HG02943 (cell line): ENCODE measurements around the gene ABHD4.
"Not testable (repeated sequence)": the region's sequence is repeated elsewhere in the genome, so short reads cannot be mapped to it uniquely, and the experiment has no call there.

Experiments
- ATAC-seq: cut with Tn5 transposase; IDR thresholded peaks from one replicate; pipeline ENCODE4 v1.9.1; 2021; ENCODE audit warnings: mild to moderate bottlenecking, low read depth, moderate library complexity; ENCODE audit not compliant: unreplicated experiment

Gene ABHD4

DNA sequence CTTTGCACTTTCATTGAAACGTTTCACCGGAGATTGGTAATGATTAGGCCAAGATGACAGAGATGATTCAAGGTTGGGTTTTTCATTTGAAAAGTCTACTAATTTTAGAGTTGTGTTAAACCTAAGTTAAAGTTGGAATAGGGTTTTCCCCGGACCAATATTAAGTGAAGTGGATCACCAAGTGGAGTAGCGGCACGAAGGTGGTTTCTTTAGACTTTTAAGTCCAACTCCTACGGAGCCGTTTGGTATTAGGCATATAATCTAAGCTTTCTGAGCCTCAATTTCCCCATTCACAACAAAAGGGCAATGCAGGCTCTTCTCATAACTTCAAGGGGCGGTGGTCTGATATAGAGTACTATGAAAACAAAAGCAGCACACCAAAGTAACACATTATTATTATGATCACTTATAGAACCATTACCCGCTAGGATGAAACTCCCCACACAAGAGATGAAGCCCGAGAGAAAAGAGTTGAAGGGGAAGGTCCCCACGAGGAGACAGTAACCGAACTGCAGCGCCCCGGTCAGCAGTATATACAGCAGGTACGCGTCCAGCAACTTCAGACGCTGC, 9.5 kb upstream of the ABHD4 start:
- no peak for ATAC-seq

DNA sequence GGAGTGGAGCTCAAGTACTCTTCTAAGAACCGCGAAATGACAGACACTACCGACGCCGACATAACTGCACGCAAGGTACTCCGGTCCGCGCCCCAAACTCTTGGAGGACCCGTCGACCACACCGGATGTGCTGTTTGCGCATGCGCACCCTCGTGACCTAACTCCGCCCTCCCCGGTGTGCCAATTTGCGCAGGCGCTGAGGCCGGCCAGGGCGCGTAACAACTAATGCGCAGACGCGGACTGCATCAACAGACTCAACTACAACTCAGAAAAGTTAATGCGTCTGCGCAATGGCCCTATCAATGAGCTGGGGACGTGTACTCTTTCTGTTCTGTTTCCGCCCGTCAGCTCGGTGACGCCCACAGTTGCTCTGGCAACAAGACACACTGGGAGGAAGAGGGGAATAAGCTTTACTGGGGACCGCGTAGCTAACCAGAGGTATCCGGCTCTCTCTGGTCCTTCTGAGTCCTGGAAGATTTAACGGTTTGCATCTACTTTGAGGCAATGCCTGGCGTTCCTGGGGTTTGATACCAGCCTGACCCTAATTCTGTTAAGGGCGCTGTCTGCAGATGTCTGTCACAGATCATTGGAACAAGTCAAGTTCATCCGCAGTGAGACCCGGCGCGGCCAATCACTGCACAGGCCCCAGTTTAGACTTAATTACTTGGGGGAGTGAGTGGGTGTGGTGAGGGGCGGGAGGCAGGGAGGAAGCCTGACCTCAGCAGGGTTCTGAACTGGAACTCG, 8.8 kb upstream of the ABHD4 start, which contains the start of gene DAD1:
Gene DAD1 (minus strand): TSS at position 129 of the 744 bp plus-strand sequence. CDS start 67 bp downstream, at position 62.
- peak; percentile 91 for ATAC-seq

DNA sequence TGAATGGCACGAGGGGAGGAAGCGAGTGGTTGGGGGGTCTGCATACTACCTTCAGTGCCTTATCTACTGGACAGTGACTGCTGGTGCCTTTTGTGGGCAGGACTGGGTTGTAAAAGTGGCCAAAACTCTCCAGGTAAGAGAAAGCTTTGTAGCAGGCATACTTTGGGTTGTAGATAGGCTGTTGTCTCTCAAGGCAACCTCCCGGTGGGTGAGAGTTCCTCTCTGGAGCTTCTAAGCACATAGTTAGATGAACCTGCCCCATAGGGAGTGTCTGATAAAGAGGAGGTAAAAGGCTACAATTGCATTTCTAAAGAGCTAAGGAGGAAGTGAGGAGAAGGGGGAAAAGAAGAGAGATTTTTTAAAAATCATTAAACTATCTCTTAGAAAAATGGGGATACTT, 4.9 kb upstream of the ABHD4 start:
- ATAC-seq, result no peak

DNA sequence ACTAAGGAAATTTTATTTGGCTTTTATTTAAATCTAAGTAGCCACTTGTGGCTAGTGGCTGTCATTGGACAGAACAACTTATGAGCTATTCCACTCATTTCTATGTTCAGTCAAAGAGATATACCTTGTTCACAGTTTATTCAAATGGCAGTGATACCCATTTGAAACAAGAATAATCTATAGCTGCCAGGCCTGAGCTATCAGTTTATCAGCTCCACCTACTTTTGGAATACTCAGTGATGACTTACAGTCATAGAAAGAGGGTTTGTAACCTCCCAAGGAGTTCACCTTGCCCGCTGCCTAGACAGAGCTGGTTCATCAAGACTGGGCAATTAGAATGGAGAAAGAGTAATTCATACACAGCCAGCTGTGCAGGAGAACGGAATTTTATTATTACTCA, 4.5 kb upstream of the ABHD4 start:
- no peak for ATAC-seq

DNA sequence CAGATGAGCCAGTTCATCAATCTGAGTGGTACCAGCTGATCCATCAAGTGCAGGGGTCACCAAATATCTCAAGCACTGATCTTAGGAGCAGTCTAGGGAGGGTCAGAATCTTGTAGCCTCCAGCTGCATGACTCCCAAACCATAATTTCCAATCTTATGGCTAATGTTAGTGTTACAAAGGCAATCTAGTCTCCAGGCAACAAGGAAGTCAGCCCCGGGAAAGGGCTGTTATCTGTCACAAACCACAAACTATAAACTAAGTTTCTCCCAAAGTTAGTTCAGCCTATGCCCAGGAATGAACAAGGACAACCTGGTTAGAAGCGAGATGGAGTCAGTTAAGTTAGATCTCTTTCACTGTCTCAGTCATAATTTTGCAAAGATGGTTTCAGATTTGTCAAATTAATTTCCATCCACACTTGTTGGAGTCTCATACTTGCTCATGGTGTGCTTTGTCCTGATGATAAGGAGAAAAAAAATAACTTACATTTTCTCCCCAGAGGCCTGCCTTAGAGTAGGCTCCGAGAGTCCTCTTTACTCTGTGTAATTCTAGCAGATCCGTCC, 3.9 kb upstream of the ABHD4 start:
- no peak for ATAC-seq

DNA sequence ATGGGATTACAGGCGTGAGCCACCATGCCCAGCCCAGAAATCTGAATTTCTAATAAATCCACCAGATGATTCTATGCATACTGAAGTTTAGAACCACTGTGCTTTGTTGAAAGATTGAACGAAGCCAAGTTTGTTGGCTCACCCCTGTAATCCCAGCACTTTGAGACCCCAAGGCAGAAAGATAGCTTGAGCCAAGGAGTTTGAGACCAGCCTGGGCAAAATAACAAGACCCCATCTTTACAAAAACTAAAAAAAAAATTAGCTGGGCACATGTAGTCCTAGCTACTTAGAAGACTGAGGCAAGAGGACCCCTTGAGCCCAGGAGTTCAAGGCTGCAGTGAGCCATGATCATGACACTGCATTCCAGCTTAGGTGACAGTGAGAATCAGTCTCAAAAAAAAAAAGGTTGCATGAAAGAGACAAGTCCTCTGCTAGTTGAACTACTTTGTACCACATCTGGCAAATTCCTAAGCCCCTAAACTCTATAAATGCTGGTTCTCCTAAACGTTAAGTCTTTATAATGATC, 1.7 kb upstream of the ABHD4 start:
- ATAC-seq, result no peak

DNA sequence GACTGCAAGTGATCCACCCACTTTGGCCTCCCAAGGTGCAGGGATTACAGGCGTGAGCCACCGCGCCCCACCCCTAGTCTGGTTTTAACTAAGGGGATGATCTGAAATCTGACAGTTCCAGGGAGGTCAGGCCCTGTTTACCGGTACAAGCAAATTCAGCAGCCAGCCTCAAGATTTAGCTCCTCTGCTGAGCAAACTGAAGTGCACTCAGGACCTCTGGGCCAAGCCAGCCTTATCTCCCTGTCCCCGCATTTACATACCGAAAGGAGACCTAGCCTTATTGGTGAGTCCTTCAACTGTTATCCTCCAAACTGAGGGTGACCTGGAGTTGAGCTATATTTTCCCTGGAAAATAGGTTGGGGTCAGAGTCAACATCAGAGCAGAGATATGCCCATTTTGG, 835 bp upstream of the ABHD4 start:
- ATAC-seq, result no peak

DNA sequence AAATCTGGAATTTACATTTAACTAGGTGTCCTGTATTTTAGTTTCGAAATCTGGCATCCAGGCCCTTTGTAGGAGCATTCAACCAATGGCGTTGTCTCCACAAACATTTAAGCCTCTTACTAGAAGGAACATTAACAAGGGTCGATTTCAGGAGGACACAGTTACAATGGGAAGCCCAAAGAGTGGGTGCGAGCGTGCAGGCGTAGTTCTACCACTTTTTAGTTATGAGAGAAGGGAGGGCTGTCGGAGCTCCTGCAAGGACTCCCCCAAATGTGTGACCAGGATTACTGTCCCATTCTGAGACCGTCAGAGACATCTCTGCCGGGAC, 365 bp upstream of the ABHD4 start:
- ATAC-seq, result peak; percentile 13

DNA sequence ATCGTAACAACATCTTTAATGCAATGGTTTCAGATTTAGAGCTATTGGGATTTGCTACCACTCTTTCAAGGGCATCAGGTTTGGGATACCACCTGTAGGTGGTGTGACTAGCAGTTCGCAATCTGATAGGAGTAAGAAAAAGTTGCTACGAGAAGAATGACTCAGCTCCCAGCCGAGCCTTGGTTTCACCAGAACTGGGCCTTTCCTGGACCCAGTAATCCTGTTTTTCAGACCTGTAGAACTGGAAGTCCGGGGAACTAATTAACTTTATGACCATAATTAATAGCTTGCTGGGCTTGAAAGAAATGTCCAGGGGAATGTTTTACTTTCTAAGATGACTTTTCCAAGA, 770 bp downstream of the ABHD4 start:
- ATAC-seq, result peak; percentile 40

DNA sequence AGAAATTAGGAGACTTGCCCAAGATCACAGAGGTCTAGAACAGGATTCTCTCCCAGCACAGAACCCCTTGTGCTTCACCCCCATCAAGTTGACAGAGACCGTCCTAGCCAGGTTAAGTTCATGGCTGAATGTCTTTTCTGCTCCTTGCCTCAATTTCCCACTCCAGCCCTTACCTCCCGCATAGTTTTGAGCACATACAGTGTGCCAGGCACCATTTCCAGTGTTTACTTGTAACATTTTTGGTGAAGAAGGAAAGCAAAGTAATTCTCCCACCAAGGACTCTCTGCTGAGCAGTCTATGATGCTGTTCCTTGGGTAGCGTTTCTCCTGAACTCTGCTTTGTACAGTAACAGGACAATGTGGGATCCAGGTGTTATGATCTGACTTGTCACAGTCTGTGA, 1.2 kb downstream of the ABHD4 start:
- ATAC-seq, result no peak

DNA sequence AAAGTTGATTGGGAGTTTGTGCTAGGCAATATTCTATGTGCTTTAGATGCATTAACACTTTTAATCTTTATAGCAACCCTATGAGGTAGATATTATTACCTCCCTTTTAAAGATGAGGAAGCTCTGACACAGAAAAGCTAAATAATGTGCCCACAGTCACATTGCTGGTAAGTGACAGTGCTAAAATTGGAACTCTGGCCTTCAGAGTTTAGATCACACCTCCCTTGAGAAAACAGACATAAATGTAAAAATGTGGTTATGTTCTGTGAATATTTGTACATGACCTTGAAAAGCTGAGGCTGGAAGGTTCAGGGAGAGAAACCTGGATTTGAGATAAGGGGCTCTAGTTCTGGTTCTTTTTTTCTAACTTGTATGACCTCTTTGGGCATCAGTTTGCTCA, 1.9 kb downstream of the ABHD4 start:
- ATAC-seq, result no peak

DNA sequence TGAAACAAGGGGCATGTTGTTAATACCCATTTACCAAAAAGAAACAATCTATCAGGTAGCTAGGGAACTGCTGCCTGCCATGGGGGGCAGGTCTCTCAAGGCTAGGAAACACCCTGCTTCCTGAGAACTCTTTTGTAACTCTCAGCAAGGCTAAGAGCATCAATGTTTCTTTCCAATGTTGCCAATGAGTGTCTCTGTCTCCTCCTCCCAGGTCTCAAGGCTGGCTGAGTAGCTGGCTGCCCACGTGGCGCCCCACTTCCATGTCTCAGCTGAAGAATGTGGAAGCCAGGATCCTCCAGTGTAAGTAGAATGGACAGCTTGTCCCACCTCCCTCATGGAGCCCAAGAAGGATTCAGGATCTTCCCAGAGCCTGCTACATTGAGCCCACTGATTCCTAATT, 3.4 kb downstream of the ABHD4 start:
- no peak for ATAC-seq

DNA sequence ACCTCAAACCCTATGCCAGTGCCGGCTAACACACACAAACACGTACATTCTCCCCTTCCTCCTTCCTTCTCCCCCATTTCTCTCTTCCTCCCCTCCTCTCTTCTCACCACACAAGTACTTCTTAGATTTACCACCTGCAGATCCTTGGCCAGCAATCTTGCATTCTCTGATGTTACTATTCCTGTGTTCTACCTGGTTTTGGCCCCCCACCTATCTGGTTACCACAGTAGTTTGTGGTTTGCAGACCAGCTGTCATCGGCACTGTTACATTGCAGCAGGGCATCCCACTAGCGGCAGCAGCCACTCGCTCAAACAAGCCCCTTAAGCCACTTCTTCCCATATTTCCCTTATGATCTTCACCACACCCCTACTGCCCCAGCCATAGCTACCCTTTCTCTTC, 3.9 kb downstream of the ABHD4 start:
- no peak for ATAC-seq

DNA sequence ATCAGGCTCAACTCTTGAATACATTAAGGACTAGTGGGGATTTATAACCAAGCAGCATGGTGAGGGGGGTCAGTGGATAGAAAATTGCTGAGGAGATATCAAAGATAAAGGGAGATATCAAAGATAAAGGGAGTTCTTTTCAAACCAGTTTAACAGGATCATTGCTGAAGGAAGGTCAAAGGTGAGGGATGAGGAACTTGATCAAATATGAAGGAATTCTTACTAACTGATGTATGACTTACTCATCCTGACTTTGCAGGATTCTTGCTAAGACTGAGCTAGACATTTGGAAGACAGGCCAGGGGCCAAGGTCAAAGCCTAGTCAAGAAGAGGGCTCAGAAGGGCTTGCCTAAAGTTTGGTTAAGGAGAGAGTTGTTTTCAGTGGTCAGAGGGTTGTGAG, 4.8 kb downstream of the ABHD4 start:
- ATAC-seq, result no peak

DNA sequence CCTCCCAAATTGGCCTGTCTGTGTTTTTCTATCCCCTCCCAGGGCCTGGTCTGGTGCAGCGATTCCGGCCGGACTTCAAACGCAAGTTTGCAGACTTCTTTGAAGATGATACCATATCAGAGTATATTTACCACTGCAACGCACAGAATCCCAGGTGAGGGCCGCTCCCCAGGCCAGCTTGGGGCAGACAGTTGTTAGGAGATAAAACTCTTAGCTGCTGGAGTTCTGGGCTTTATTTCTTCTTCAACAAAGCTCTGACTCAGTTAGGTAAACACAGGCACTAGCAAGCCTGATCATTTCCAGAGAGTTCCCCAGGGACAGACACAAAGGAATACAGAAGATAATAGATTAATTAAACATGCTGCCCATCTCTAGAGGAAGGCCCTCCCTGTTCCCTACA, 8.3 kb downstream of the ABHD4 start:
- no peak for ATAC-seq

DNA sequence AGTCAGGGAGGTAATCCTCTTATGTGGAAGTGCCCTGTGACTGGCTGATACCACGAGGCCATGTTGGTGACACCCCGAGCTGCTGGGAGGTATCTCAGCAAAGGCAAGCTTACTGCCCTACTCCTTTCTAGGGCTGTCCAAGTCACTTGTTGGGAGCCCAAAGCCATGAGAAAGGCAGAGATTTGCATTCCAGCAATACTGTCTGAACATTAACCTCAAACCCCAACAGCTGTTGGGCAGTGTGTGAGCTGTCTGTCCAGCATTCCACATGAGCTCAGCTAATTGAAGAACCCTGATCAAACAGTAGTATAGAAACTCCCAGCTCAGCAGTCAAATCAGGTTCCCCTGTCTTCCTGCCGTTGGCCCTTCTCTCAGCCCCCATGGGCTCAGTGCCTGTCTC, 9.2 kb downstream of the ABHD4 start:
- no peak for ATAC-seq

DNA sequence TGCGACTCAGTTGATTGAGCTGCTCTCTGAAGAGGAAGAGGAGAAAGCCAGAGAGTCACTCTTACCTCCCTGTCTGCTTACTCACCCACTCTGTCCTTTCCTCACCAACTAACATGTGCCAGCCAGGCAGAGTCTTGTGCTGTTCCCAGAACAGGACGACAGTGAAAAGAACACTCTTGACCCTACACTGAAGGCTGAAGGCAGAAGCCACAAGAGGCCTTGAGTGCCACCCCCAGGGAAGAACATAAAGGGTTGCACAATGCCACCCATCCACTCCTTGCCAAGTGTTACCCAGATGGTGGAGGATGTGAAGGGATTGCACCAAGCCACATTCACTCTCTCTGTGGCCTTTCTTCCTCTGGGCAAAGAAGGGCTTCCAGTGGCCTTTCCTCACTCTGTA, 12.8 kb downstream of the ABHD4 start:
- ATAC-seq, result no peak

DNA sequence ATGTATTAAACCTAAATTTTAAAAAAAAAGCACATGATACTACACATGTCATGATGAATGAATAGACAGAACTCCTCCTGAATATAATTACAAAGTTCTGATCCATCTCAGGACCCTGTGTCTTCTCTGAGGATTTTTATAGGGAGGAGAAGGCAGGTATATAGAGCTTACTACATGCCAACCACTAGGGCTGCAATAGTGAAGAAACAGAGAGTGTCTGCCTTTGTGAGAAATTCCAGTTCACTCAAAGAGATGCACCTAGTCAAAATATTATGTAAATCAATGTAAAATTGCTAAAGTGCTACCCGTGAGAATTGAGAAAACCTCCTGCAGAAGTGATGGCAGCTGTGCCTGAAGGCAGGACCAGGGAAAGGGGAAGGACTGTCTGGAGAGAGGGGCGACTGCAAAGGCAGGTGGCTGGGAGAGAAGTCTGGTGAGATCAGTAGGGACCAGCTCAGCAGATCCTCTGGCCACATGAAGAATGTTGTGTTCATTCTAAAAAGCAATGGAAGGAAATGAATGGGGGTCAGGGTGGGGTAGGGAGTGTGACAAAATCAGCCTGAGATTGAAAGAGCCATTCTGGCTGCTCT, 15.1 kb downstream of the ABHD4 start:
- ATAC-seq, result no peak

DNA sequence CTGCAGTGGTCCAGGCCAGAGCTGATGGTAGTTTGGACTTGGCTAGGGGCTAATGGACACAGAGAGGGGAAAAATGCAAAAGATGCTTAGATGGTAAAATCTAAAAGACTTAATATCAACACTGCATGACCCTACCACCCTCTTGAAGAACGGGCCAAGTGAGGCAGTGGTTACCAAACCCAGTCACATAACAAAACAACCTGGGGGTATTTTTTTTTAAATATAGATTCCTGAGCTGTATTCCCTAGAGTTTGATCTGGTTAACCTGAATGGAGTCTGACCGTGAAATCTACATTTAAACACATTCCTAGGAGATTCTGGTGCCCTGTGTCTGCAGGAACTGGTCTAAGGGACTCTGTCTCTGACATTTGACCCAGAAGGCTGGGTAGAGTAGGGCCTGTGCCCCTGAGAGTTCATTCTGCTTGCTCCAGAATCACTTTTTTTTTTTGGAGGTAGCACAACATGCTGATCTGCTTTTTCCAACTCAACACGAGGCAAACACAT, 15.7 kb downstream of the ABHD4 start:
- no peak for ATAC-seq

DNA sequence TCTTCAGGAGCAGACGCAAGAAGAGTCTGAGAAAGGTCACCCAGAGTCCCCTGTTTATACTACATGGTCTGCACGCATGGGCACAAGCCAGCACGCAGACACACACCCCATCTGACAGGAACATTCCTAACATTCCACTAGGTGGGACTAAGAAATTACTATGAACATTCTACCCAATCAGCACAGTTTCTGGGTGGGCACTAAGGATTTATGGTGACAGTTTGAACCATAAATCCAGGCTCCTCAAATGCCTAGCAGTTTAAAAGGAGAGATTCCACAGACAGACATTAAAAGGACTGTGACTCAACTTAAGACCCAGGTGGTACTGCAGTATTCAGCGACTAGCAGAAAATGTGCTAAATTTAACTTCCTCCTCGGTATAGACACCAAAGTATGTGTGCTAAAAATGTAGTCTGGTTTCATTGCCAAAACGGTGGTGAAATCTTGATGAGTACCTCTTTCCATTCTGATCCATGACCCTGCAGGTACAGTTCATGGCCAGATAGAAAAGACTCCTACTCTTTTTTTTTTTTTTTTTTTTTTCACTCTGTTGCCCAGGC, 16.2 kb downstream of the ABHD4 start:
- no peak for ATAC-seq

DNA sequence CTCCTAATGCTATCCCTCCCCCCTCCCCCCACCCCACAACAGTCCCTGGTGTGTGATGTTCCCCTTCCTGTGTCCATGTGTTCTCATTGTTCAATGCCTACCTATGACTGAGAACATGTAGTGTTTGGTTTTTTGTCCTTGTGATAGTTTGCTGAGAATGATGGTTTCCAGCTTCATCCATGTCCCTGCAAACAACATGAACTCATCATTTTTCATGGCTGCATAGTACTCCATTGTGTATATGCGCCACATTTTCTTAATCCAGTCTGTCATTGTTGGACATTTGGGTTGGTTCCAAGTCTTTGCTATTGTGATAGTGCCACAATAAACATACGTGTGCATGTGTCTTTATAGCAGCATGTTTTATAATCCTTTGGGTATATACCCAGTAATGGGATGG, 17.7 kb downstream of the ABHD4 start:
- ATAC-seq, result not testable (repeated sequence)
